Right lung (tissue), 5 donors: ENCODE measurements around the gene PIK3R5. TPM values are rescaled to one million over a fixed set of nuclear protein-coding genes. Genes with fewer than 3 reads are reported as not detected.
"Not testable (repeated sequence)": the region's sequence is repeated elsewhere in the genome, so short reads cannot be mapped to it uniquely, and the experiment has no call there.

ENCODE experiments used
- DNase-seq, 2 donors: peaks; one replicate each; pipeline ENCODE4 v3.0.0-alpha.2; 2013
- polyA plus RNA-seq, 5 donors: library from polyadenylated mRNA; unstranded; fragments of 120-200 nt; gene quantifications; one replicate each; pipeline versions ENCODE4 v1.2.1 to v1.2.3, GENCODE V29; 2013; ENCODE audit warnings: inconsistent platforms in 1 of 5, low replicate concordance in 1 of 5; ENCODE audit not compliant: insufficient read length in 5 of 5, insufficient read depth in 1 of 5

The PIK3R5 gene
- polyA plus RNA-seq, 5 donors = 1.4 to 2.4 (median 1.8) TPM

DNA sequence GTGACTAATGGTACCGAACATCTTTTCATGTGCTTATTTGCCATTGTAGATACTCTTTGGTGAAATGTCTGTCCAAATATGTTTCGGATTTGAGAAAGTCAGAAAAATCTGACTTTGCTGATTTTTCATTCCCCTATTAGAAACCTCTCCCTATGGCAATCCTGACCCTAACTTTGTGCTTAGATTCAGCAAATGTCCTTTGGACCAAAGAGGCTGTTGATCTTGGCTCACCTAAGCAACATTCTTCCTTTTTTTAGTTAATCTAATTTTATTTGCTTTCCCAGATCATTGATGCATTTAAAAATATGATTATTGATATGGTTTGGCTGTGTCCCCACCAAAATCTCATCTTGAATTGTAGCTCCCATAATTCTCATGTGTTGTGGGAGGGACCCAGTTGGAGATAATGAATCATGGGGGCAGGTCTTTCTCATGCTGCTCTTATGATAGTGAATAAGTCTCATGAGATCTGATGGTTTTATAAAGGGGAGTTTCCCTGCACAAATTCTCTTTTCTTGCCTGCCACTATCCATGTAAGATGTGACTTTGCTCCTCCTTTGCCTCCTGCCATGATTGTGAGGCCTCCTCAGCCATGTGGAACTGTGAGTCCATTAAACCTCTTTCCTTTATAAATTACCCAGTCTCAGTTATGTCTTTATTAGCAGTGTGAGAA is 22.9 kb upstream of the PIK3R5 start:
- not testable (repeated sequence) for DNase-seq

DNA sequence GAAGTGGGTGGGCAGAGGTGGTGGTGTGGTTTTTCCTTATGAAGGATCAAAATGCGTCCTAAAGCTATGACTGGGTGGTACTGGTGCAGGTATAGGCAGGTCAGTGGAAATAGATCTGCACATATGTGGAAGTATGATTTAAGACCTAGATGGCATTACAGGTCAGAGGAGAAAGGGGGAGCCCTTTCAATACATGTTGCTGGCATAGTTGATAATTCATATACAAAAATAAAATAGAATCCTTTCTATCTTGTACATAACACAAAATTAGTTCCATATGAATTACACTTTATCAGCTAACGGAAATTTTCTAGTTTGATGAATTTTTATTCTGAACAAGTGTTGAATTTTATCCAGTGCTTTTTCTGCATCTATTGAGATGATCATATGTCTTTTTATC is 20.8 kb upstream of the PIK3R5 start:
- DNase-seq = no peak

DNA sequence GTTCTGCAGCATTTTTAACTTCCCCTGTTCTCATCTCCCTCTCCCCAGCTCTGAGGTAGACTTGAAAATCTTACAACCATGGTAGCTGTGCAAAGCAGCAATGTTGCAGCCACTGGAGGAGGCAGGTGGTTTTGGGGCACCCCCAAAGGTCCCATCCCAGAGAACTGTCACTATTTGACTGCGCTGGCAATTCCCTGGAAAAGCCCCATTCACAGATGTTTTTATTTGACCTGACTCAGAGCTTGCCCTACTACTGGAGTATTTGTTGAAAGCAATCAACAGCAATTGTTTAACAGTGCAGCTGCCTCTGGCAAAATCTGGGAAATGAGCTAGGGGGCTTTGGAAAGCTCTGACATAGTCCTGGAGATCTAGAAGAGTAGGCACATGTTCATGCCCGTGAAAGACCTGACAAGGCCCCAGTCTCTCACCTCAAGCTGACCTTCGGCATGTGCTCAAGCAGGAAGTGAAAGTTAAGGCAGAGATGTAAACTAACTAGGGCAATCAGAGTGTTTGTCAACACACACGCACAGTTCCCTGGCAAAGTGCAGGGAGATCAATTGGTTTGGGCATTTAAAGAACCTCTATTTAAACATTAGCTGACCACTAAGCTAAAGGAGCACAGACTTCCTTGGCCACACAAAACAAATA is 19.7 kb upstream of the PIK3R5 start:
- DNase-seq = no peak

DNA sequence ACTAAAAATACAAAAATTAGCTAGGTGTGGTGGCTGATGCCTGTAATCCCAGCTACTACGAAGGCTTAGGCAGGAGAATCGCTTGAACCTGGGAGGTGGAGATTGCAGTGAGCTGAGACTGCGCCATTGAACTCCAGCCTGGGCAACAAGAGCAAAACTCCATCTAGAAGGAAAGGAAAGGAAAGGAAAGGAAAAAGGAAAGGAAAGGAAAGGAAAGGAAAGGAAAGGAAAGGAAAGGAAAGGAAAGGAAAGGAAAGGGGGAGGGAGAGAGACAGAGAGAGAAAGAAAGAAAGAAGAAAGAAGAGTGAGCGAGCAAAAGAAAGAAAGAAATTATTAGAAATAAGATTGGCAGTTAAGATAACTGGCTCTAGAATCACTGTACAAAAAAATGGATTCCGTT is 18.7 kb upstream of the PIK3R5 start:
- DNase-seq = not testable (repeated sequence)

DNA sequence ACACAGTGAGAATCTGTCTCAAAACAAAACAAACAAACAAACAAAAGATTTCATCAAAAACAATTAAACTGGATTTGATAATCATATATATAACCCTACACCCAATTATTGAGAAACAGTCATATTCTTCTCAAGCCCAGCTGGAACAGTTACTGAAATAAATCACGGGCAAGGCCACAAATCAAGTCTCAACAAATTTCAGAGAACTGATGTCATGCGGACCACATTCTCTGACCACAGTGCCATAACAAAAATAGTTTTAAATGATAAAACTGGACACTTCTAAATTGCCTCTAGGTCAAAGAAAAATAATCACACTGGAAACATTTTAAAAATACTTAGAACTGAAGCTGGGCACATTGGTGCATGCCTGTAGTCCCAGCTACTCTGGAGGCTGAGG is 15.9 kb upstream of the PIK3R5 start:
- no peak for DNase-seq

DNA sequence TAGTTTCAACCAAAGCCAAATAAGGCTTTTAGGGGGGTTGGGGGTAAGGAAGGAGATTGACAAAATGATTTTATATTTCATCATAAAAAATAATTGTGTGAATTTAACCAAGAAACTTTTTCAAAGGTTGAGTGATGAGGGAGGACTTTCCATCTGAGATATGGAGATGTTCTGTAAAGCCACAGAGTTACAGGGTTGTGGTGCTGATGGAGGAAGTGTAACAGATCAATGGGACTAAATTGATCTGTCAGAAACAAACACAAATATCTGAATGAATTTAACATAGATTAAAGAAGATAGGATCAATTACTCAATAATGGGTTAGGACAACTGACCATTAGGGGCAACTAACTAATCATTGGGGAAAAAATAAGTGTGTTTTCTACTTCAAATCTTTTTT is 14.2 kb upstream of the PIK3R5 start:
- DNase-seq = no peak

DNA sequence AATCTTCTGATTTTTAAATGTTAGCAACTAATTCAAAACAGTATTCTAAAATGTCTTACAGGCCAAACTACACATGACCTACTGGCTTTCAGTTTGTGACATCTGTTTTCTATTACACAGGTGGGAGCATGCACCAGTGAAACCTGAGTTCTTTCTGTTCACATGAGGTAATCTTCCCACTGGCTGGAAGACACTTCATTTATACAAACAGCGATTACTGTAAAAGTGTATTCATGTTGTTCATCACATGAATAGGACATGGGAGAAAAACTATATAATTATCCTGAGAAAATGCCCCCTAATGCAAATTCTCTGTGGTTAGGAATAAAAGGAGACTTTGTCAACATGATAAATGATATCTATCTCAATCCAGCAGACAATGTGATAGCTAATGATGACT is 11.1 kb upstream of the PIK3R5 start:
- no peak for DNase-seq

DNA sequence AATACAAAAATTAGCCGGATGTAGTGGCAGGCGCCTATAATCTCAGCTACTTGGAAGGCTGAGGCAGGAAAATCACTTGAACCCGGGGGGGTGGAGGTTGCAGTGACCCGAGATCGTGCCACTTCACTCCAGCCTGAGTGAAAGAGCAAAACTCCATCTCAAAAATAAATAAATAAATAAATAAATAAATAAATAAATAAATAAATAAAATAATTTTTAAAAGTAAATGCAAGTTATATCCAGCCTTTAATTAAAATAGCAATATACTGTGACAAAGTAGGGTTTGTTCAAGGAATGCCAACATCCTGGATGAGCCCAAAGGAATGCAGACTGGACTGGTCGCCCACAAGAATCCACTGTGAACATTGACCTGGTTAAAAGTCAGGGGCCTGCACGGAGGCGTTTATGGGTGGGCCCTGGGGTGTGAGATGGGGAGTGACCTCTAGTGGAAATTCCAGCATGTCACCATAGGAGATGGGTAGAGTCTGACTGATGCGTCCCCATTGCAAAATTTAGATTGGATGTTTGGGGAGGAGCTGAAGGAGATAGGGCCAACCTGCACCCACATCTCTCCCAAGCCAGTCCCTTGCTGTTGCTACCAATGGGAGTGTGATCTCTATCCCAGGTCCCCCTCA is 9.7 kb upstream of the PIK3R5 start:
- no peak for DNase-seq

DNA sequence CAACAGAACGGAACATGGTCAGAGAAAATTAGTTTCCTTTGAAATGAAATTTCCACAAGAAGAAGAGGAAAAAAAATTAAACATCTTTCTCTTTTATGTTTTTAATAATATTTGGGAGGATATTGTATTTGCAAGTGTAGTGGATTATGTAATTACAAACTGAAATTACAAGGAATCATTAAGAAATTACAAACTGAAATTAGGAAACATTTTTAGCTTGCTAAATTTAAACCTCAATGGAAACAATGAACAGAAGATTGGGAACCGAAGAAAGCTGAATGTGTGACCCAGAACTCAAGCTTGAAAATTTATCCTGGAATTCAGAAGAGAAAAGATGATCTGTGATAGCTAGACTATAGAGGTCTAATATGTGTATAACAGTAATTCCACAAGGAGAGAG is 4.4 kb upstream of the PIK3R5 start:
- no peak for DNase-seq

DNA sequence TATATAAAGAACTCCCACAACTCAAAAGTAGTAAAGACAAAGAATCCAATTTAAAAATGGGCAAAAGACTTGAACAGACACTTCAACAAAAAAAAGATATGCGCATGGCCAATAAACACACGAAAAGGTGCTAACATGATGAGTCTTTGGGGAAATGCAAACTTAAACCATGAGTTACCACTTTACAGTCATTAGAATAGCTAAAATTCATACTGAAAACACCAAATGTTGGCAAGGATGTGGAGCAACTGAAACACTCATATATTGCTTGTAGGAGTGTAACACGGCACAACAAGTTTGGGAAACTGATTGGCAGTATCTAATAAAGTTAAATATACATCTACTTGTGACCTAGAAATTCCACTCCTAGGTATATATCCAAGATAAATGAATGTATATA is 3.0 kb upstream of the PIK3R5 start:
- no peak for DNase-seq

DNA sequence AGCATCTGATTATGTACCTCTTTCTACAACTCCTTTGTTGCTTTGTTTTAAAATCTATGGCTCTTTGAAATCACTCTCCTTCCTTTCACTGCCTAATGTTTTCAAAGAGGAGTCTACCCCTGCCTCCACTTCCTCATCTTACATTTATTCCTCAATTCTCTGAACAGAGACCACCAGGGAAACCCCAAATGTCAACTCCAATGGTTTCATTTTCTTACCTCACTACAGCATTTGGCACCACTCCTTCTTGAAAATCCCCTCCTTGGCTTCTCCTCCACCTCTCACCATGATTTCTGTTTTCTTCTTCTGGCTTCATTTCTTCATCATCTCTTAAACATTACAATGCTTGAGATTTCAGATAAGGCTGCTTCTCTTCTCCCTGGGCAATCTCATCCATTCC is 2.4 kb upstream of the PIK3R5 start:
- DNase-seq = no peak

DNA sequence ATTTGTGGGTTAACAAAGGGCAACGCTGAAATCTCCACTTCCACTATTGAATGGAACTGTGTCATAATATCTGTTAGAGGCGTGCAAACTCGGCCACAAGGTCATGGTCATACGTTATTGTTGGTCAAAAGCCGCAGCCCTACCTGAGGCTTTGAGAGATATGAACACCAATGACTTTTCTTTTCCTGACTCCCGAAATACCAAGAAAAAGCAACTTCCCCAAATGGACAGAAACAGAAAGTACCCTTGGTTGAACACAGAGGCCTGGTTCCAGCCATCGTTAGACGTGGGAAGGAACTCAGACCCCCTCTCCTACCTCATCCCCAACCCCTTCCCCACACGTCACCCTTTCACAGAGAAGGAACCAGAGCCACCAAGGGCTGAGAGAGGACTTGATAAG is 1.4 kb upstream of the PIK3R5 start:
- no peak for DNase-seq

DNA sequence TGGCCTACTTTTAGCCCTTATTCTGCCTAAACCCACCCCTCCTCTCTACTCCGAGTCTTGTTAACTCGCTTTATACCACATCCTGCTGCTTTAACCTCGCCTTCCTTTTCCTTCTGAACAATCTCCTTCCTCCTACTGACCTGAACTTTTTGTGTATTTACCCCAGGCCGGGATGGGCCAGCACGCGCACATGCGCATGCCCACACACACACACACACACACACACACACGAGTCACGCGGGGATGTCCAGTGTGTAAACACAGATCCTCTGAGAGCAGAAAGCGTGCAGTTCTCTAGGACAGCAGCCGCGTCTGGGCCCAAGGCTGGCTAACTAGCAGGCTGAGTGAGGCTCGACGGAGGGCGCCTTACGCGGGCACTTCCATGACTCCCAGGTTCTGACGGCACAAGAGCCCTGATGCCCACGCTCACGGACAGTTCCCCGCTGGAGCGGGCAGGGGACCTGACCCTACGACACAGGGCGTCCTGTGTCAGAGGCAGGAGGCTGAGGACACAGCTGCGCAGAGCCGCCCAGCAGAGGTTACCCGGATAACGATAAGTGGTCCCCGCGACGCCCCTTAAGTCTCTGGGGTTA is 610 bp downstream of the PIK3R5 start:
- DNase-seq = no peak

DNA sequence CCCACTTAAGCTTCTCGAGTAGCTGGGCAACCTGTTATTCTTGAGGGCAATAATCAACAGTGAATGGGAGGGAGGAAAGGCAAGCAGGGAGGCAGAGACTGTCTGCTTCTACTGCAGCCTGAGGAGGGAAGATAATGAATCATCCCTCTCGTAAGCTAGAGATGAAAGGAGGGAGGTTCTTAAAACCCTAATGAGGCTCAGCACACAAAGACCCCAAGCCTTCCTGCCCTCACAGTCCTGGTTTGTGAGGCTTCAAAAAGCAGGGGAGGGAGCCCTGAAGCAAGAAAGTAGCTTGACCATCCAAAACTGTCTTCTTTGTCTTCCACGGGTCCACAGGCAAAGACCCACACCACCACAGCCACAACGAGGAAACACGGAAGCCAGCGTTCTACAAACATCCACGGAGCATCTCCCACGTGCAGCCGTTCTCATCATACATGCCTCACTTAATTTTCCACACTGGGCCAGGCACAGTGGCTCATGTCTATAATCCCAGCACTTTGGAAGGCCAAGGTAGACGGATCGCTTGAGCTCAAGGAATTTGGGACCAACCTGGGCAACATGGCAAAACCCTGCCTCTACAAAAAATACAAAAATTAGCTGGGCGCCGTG is 1.8 kb downstream of the PIK3R5 start:
- DNase-seq = no peak

DNA sequence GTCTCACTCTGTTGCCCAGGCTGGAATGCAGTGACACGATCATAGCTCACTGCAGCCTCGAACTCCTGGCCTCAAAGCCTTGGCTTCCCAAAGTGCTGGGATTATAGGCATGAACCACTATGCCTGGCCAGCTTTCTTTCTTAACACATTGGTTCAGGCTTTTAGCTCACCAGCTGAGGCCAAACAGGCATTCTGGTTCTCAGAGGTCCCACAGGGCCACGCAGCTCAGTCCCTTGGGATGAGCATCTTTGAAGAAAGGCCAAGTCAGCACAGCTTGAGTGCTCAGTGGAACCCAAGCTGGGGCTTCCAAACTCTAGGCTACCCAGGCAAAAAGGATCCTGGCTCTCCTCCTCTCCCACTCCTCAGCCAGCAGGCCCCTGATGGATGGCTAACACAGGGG is 2.5 kb downstream of the PIK3R5 start:
- no peak for DNase-seq

DNA sequence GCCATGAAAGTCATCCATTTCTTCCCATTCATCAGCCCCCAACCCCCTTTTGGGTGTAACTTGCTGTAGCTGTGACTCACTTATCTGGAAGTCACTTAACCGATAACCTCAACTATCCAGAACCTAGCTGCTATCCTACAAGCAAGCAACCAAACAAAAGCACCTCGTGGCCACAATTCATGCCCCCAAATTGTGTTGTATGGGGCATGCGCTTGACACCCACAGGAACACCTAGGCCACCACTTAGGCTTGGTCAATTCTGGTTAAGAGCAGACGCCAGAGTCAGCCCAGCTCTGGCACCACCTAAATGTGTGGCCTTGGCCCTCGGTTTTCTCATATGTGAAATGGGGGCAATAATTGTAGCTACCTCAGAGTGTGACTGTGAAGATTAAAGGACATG is 3.7 kb downstream of the PIK3R5 start:
- DNase-seq = no peak

DNA sequence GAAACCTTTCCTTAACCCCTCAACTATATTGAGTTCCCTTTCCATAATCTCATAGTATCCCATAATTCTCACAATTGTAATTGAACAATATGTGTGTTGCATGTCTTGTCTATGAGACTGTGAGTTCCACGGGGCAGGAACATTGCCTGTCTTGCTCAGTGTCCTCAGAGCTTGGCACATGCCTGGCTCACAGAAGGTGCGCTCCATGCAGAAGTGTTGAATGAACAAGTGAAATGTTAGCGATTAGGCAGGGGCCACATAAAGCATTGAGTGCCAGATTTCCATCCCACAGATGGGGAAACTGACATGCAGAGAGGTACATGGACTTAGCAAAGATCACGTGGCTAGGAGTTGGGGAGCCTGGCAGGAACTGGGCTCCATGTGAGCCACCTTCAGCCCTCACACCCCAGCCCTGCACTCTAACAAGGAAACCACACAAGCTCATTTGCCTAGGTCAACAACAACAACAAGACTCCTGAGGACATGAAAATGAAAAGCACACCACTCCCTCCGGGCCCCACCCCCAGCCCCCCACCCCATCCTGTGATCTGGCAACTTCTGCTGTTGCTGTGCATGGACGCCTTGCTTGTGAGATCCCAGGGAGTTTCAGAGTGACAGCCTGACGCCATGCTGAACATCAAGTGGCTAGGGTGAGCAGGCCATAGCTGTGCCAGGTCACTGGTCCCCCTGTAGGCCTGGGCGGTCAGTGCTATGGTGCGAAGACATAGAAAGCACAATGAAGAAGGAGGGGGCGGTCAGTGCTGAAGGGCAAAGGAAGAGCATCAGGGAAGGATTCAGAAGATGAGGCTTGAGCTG is 5.0 kb downstream of the PIK3R5 start:
- DNase-seq = no peak

DNA sequence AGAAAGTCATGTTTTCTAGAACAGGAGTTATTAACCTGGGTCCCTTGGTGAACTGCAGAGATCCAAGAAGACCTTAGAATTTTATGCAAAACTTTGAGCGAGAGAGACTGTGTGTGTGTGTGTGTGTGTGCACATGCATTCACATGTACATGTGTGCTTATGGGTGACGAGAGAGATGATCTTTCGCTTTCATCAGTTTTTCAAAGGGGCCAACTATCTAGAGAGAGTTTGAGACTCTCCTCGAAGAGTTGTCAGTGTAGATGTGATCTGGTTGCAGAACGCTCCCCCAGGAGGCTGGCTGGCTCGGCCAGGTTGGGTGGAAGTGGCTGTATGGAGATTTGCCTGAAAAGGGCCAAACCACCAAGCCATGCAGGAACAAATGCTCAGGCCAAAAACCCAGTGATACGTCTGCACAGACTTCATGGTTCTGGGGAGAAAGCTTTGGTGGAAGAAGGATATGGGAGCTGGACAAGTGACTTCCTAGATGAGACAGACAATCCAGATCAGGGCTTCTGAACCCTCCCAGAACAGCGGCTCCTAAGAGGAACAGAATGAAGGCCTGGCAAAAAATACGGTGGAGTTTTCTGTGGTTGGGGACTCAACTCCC is 6.1 kb downstream of the PIK3R5 start:
- DNase-seq = no peak

DNA sequence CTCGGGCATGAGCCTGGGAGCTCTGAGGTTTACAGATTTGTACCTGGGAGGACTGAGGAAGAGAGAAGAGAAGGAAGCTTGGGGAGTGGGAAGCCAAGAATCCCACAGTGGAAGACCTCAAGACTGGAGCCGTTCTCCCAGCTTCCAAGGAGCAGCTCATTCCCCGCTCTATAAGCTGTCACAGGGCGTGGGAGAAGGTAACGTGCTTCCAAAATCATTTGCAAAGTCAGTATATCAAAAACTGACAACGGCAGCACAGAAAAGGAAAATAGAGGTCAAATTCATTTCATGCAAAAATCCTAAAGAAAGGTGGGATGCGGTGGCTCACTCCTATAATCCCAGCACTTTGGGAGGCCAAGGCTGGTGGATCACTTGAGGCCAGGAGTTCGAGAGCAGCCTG is 7.8 kb downstream of the PIK3R5 start:
- no peak for DNase-seq

DNA sequence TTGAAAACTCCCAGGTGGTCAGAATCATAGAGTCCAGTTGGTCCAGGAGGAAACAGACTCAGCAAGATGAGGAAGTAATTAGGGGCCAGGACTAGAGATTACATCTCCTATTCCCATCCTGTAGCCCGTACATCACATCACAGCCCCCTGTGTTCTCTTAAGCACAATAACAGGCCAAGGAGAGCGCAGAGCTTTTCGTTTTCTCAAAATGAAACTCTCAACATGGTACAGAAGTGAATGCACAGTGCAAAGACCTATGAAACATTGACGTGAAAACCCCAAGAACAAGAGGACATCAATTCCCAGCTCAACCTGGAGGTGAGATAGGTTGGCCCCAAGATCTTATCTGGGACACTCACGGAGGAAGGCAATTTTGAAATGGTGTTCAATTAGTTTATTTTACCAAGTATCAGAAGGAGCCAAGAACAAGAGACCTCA is 9.0 kb downstream of the PIK3R5 start:
- no peak for DNase-seq
